Stimulated activated CD8-positive, alpha-beta memory T cell treated with anti-CD3 and anti-CD28 coated beads, Interleukin-4, amount 100 ng/mL, for 1 hour (primary cell): ENCODE results near the gene EPB41L5.
A peak's percentile ranks its signal among the peaks of the same experiment; 100 is the strongest.
"Not testable (repeated sequence)": the region's sequence is repeated elsewhere in the genome, so short reads cannot be mapped to it uniquely, and the experiment has no call there.

Source experiments
- DNase-seq, 2 donors: peaks; one replicate each; pipeline ENCODE4 v3.0.0-alpha.2; 2020; ENCODE audit warnings: low read depth in 2 of 2, low spot score in 1 of 2

EPB41L5 gene

DNA sequence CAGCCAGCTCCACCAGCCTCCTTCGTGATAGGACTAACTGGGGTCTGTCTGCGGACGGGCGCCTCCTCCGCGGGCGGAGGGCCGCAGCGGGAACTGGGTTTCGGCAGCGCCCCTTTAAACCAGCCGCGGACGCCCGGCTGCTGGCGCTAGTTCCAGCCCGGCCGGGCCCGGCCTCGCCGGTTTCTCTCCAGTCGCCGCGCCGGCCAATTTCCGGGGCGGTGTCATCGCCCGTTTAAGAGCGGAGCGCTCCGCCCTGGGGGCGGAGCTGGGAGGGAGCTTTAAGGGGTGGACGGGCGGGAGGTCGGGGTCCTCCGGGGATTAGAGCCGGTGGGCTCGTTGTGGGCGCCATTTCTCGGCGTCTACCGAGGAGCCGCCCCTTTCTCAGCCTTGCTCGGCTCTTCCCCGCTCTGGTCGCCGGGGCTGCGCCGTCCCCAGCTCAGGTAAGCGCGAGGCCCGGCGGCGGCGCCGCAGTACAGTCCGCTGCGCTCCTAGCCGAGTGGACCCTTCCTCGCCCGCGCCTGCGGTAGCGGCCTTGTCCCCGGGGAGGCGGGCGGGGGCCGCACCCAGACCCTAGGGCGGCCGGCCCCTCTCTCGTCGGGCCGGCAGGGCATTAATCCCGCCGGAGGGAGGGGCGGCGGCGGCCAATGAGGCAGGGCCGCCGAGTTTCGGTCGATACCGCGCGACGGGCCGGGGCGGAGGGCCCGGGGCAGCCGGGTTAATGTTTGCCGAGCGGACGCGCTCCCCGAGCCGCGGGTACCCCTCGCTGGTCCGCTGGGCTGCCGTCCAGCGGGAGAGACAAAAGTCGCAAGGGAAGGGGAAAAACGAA, at the start of gene EPB41L5:
TSS of gene EPB41L5 (plus strand) at position 307 of the 826 bp plus-strand sequence. CDS start 6,008 bp downstream, outside the sequence.
- DNase-seq = peak; percentile 56 to 62

DNA sequence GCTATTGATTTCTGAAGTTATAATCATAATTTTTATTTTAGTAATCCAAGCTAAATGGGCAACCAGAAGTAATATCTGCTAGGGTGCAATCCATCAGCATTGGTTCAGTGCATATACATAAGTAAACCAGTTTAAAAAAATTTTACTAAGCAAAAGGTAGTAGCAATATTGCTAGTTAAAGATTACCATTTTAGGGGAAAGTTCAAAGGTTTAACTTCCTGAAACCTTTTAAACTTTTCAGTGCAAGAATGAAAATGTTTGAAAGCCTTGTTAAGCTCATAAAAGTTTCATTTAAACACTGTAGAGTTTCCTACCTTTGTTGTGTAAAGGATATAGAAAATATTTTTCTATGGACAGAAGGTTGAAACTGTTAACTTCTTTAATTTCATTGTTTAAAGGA, 31.0 kb upstream of the EPB41L5 start:
- DNase-seq = no peak

DNA sequence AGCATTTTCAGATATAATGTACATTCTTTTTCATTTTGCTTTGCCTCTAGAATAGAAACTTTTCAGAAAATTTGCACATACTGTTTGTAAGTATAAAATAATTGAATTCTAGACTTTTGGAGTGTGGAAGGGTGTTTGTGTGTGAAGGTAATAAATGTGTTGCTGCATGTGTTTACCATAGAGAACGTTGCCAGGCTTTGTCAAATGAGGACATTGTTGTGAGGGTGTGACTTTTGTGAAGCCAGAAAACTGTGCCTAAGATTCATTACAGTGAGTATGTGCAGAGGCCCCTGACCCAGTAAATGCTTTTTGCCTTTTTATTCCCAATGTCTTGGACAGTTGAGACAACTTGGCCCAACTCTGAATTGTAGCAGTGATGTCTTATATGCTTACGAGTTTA, 30.4 kb upstream of the EPB41L5 start:
- no peak for DNase-seq

DNA sequence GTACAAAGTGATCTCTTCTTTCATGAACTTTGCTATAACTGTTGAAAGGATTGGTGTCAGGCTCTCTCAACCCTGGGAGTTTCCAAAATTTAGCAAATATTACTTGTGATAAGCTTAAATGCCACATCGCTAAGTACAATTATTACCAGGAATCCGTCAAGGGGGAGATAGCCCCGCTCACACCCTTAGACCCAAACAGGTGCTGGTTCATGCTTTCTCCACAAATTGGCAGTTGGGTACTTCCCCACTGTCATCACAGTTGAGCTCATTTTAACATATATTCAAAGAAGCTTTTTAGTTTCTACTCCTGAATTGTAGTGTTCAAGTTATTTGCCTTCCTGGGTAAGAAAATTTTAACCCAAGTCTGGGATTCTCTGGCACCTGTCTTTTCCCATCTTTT, 29.8 kb upstream of the EPB41L5 start:
- no peak for DNase-seq

DNA sequence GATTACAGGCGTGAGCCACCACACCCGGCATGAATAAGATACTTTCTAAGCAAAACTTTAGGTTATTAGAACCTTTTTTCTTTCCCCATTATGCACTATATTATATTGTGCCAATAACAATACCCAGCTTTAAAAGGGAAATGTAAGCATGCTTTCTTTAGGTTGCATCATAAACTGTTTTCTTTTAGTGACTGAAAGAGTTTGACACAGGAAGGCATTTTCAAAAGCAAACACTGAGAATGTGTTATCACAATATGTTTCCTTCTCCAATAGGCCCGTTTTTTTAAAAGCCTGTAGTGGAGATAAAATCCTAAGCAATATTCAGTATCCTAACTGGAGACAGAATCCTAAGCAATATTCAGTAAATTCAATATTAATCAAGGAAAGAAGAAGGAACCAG, 16.7 kb upstream of the EPB41L5 start:
- no peak for DNase-seq

DNA sequence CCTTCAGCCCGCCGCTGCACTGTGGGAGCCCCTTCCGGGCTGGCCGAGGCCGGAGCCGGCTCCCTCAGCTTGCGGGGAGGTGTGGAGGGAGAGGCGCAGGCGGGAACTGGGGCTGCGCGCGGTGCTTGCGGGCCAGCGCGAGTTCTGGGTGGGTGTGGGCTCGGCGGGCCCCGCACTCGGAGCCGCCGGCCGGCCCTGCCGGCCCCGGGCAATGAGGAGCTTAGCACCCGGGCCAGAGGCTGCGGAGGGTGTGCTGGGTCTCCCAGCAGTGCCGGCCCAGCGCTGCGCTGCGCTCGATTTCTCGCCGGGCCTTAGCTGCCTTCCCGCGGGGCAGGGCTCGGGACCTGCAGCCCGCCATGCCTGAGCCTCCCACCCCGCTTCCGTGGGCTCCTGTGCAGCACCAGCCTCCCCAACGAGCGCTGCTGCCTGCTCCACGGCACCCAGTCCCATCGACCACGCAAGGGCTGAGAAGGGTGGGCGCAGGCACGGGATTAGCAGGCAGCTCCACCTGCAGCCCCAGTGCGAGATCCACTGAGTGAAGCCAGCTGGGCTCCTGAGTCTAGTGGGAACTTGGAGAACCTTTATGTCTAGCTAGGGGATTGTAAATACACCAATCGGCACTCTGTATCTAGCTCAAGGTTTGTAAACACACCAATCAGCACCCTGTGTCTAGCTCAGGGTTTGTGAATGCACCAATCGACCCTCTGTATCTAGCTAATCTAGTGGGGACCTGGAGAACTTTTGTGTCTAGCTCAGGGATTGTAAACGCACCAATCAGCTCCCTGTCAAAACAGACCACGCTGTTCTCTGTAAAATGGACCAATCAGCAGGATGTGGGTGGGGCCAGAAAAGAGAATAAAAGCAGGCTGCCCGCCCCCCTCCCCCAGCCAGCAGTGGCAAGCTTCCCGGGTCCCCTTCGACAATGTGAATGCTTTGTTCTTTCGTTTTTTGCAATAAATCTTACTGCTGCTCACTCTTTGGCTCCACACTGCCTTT, 15.7 kb upstream of the EPB41L5 start:
- DNase-seq = not testable (repeated sequence)

DNA sequence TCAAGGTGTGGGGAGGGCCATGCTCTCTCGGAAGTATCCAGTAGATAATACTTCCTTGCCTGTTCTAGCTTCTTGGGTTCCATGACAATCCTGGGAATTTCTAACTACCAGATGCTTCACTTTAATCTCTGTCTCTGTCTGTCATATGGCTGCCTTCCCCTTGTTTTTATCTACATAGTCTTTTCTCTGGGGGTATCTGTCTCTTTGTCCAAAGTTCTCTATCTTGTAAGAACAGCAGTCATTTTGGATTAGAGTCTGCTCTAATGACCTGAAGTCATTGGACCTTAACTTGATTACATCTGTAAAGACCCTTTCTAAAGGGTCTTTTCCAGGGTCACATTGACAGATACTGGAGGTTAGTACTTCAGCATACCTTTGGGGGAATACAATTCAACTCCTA, 11.4 kb upstream of the EPB41L5 start:
- DNase-seq = no peak

DNA sequence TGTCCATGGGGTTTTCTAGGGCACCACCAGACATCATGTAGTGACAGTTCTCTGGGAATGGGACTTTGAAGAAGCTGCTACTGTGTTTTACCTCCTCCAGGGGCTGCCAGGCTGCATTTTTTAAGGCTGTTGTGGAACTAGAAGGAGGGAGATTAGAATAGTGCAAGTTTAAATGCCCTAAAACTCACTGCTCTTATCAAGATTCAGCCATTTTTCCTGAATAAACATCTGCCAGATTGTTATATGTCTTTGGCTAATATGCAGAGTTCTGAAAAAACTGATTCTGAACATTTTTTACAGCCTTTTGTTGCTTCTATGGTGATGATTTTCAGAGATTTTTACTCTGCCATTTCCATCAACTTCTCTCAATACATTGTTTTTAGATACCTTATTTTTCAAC, 8.6 kb upstream of the EPB41L5 start:
- DNase-seq = no peak

DNA sequence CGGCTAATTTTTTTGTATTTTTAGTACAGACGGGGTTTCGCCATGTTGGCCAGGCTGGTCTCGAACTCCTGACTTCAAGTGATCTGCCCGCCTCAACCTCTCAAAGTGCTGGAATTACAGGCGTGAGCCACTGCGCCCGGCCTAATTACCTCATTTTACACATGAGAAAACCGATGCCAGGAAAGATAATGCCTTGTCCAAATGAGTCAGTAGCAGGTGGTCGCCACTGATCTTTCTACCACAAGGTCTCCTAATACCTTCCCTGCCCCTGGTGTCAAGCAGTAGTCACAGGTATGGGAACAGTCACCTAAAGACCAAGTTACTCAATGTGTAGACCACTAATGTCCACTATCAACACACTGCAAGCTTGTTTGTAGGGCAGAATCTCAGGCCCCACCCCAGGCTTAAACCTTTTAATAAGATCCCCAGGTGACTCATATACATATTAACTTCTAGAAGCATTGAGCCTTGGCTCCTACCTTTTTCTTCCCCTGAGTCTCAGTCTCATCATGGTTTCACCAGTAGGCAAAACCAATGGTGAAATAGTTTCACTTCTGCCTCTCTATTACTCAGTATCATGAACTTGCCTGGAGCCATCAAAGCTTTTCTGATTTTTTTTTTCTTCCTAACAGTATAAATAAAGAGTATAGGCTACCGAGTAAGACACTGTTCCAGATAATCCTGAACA, 6.9 kb upstream of the EPB41L5 start:
- DNase-seq = no peak

DNA sequence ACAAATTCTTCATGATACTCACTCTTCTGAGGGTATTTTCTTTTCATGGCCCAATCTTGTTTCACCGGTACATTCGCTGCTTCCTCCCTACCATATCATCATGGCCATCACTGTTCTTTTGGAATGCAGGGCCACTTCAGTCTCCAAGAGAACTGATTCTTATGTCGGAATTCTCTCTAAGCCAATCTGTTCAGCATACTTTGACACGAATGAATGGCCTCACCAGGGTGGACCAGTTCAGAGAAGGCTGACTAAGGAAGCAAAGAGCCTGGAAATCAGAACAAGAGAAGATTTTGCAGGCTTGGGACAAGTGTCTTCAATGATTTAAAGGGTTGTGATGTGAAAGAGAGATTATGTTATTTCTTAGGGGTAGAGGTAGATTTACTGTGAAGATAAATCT, 5.0 kb upstream of the EPB41L5 start:
- DNase-seq = no peak

DNA sequence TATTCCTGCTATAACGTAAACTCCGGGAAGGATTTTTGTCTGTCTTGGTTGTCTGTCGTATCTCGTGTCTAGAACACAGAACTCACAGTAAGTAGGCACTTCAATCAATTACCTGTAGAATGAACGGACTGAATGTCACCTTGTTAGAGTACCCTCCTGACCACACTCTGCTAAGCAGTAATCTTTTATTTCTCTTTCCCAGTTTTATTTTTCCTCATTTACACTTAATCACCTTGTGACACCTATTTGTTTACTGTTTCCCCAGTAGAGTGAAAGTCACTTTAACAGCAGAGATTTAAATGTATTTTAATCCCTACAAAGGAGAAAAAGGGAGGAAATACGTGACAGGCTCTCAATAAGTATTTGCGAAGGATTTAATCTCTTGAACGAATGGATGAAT, 514 bp upstream of the EPB41L5 start:
- no peak for DNase-seq

DNA sequence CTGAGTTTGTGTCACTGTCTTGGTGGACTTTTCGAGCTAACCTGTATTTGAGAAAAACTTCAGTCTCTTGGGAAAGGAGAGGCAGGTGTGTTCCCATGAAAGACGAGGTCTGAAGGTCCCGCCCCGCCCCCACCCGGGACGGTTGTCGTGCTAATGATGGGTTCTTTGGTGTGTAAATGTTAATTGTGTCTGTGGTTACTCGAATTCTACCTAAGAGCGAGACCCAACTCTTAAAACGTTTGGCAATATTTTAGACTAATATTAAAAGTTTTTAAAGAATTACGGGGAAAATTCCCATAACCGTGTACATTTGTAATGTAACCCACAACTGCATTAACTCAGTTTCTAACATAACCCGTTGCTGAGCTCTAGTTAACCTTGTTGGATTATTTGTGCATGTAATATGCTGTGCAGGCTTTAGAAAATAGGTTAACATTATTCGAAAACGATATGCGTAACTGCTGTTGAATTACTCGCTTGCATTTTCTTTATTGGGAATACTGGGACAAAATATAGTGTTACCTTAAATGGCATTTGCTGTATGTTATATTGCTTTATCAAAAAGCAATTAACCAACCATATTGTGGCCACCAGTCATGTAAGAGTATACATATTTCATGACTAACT, 833 bp downstream of the EPB41L5 start:
- no peak for DNase-seq

DNA sequence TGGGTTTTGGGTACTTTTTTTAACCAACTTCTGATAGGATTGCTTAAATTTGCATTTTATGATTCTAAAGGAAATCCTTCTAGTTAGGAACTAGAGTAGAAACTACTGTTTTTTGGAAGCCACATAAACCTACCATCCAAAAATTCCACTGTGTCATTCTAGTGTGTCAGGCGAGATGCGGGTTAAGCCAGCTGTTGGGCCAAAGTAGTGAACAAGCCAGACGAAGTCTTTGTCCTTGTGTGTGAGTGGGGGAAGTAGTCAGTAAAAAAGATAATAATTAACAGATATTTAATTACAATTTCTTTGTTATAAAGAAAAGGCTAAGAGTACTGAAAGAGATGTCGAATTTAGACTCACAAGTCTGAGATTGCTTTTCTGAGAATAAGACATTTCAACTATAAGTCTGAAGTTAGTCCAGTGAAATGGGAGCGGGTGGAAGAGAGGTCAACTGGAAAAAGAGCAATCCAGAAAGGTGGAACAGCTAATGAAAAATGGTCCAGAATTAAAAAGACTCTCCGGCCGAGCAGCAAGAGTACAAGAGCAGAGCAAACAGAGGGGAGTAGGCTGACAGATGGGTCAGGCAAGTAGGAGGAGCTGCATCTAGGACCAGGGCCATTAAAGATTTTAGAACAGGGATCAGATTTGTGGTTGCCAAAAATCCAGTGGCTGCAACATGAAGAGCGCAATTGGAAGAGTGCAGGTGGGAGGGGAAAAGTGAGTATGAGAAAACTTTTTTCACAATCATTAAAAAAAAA, 1.5 kb downstream of the EPB41L5 start:
- DNase-seq = no peak

DNA sequence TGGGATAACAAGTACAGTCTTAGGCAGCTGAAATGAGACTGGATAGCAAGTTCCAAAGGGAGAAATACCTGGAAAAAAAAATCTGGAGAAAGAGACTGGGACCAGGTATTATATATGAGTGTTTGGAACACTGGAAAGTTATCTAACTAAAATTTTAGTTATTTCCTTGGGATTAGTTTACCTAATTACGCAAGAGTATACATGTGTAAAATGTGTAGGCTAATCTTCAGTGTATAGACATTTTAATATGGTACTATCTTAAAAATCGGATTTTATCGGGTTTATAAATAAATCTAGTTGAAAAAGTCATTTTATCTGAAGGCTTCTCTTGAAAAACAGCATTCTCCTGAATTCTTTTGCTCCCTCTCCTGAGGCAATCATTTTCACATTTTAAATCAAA, 3.9 kb downstream of the EPB41L5 start:
- no peak for DNase-seq

DNA sequence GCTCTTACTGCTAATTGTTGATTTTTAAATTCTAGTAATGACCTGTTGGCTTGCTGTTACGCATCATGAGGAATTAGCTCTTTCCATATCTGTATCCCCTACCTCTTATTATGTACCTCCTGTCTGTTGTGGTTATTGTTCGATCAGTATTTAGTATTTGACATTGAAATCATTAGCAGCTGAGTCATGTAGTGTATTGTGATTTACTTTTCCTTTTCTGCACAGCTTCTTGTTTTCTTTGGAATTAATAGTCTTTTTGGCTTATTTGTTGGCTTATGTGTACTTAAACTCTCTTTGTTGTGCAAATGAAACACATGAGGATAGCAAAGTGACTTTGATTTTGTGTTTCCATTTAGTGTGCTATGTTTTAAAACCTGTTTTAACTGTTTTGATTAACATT, 4.3 kb downstream of the EPB41L5 start:
- DNase-seq = no peak

DNA sequence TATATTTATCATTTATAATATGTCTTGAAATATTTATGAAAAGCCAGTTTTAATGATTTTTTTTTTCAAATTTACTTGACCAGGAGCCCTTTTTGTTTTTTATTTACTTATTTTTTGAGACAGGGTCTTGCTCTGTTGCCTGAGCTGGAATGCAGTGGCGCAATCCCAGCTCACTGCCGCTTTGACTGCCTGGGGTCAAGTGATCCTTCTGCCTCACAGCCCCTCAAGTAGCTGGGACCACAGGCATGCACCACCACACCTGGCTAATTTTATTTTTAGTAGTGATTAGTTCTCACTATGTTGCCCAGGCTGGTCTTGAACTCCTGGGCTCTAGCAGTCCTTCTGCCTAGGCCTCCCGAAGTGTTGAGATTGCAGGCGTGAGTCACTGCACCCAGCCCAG, 5.7 kb downstream of the EPB41L5 start:
- no peak for DNase-seq

DNA sequence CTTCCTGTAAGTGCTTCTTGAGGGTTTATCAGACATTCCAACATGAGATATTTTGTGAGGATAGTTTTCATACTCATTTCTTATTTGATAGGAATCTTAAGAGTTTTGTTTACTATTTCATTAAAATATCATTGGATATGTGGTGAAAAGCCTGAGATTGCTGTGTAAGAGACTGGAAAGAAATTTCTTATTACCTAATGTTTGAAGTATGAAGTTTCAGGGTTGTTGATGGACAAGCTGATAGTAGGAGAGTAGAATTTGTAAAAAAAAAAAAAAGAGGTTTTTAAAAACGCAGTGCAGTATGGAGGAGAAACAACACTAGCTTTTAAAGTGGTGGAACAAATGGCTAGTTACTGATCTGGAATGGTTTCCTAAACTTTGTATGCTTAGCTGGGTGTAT, 7.7 kb downstream of the EPB41L5 start:
- DNase-seq = no peak

DNA sequence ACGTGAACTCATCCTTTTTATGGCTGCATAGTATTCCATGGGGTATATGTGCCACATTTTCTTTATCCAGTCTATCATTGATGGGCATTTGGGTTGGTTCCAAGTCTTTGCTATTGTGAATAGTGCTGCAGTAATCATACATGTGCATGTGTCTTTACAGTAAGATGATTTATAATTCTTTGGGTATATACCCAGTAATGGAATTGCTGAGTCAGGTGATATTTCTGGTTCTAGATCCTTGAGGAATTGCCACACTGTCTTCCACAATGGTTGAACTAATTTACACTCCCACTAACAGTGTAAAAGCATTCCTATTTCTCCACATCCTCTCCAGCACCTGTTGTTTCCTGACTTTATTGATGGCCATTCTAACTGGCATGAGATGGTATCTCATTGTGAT, 9.6 kb downstream of the EPB41L5 start:
- DNase-seq = not testable (repeated sequence)

DNA sequence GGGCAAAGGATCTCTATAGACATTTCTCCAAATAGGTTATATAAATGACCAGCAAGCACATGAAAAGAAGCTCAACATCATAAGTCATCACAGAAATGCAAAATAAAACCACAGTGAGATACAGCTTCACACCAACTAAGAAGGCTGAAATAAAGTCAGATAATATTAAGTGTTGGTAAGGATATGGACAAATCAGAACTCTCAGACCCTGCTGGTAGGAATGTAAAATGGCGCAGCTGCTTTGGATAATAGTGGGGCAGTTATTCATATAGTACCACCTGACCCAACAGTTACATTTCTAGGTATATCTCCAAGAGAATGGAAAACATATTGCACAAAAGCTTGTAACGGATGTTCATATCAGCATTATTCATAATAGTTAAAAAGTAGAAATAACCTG, 14.0 kb downstream of the EPB41L5 start:
- DNase-seq = no peak

DNA sequence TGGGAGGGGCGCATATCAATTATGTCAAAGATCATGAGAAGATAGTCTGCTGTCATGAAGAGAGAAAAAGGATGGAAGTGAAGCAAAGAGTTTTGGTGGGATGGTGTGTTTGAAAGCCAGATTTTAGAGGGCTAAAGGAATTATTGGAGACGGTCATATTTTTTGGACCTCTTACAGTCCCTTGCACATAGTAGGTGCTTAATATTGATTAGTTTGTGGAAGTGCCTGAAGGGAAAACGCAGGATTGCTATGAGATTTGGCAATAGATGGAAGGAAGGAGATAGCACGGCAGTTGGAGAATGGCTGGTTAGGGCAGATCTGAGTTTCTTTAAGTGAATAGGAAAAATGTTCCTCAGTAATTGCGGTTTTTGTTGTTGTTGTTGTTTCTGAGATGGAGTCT, 15.9 kb downstream of the EPB41L5 start:
- no peak for DNase-seq
